Osteoblast (primary cell): Measurements from ENCODE around the gene IFT25. TPM values are rescaled to one million over a fixed set of nuclear protein-coding genes. Genes with fewer than 3 reads are reported as not detected.

Experiments used
- DNase-seq: peaks from one replicate; pipeline ENCODE4 v3.0.0; 2011; ENCODE audit warnings: low spot score, mixed read lengths; ENCODE audit not compliant: insufficient read length; ENCODE audit errors: missing footprints
- H2AFZ ChIP-seq: 2 replicates; pipeline ENCODE4 v1.6.0; 2011; ENCODE audit warnings: mild to moderate bottlenecking, low read length
- H3K27ac ChIP-seq: 2 replicates; pipeline ENCODE4 v1.5.1; 2011; ENCODE audit warnings: mild to moderate bottlenecking, low read depth, low read length, moderate library complexity
- H3K27me3 ChIP-seq: 2 replicates; pipeline ENCODE4 v1.6.0; 2012; ENCODE audit warnings: mild to moderate bottlenecking, control low read depth, inconsistent platforms, low read length, moderate library complexity; ENCODE audit not compliant: insufficient read depth
- H3K36me3 ChIP-seq: 2 replicates; pipeline ENCODE4 v1.5.1; 2011; ENCODE audit warnings: mild to moderate bottlenecking, low read length, control low read depth, moderate library complexity; ENCODE audit not compliant: insufficient read depth
- H3K4me1 ChIP-seq: 2 replicates; pipeline ENCODE4 v1.5.1; 2011; ENCODE audit warnings: mild to moderate bottlenecking, low read length, control low read depth, moderate library complexity; ENCODE audit not compliant: insufficient read depth
- H3K4me2 ChIP-seq: 2 replicates; pipeline ENCODE4 v1.6.0; 2011; ENCODE audit warnings: mild to moderate bottlenecking, low read length; ENCODE audit not compliant: insufficient read depth
- H3K4me3 ChIP-seq: fragments of 200-600 bp; sonication (generic); 3 replicates; pipeline ENCODE4 v1.5.1; 2012; ENCODE audit warnings: mild to moderate bottlenecking, low read length, inconsistent platforms; ENCODE audit not compliant: insufficient read depth
- H3K79me2 ChIP-seq: 2 replicates; pipeline ENCODE4 v1.6.0; 2012; ENCODE audit warnings: mild to moderate bottlenecking, low read length, control low read depth, inconsistent platforms; ENCODE audit not compliant: insufficient read depth
- H3K9me3 ChIP-seq: 2 replicates; pipeline ENCODE4 v1.5.1; 2011; ENCODE audit warnings: low read depth, low read length, control low read depth
- H4K20me1 ChIP-seq: 2 replicates; pipeline ENCODE4 v1.6.0; 2012; ENCODE audit warnings: mild to moderate bottlenecking, low read length, control low read depth; ENCODE audit not compliant: insufficient read depth
- CTCF ChIP-seq: IDR thresholded peaks from 2 replicates; pipeline ENCODE4 v1.5.1; 2011; ENCODE audit warnings: mild to moderate bottlenecking, low read depth, low read length, moderate library complexity; ENCODE audit errors: extremely low read depth
- total RNA-seq: library from RNA; depleted of rRNA; stranded (reverse); fragments of >200 nt; gene quantifications from 2 replicates; pipeline ENCODE4 v1.2.3, GENCODE V29; 2012

Gene IFT25
- total RNA-seq, 1 donor = 21.7 TPM

GRCh38 chr1:53949023-53949990 lies 3.8 kb upstream of the IFT25 start:
- H3K4me1 ChIP-seq = peaks cover 19% of the 10 kb centered on the region
- H3K27me3 ChIP-seq = no peaks in the 10 kb centered on the region
- no peak for DNase-seq
- H3K79me2 ChIP-seq = peaks cover 84% of the 10 kb centered on the region
- no peak overlapping the region for H2AFZ ChIP-seq
- peaks cover 16% of the 10 kb centered on the region for H3K36me3 ChIP-seq
- H3K4me2 ChIP-seq = no peak overlapping the region
- H3K27ac ChIP-seq = no peak overlapping the region
- no peaks in the 10 kb centered on the region for H3K9me3 ChIP-seq
- no peak overlapping the region for H3K4me3 ChIP-seq
- TF ChIP-seq CTCF = peak; percentile 66
- H4K20me1 ChIP-seq = peaks cover 14% of the 10 kb centered on the region

GRCh38 chr1:53948291-53948690 lies 2.8 kb upstream of the IFT25 start:
- Histone ChIP-seq H3K36me3 (peaks cover 16% of the 10 kb centered on the region), H4K20me1 (peaks cover 14% of the 10 kb centered on the region), H3K9me3 (no peaks in the 10 kb centered on the region), H3K4me1 (peaks cover 19% of the 10 kb centered on the region), H3K27me3 (no peaks in the 10 kb centered on the region), H3K4me3 (no peak overlapping the region), H3K4me2 (peak overlapping the region; percentile 77), H2AFZ (no peak overlapping the region), H3K27ac (no peak overlapping the region), H3K79me2 (peaks cover 87% of the 10 kb centered on the region)
- no peak for TF ChIP-seq CTCF
- DNase-seq = no peak

- no peak overlapping the region for H3K27ac ChIP-seq
- peaks cover 7% of the 10 kb centered on the region for H3K36me3 ChIP-seq
- H3K4me1 ChIP-seq = peaks cover 19% of the 10 kb centered on the region
- peaks cover 14% of the 10 kb centered on the region for H4K20me1 ChIP-seq
- no peaks in the 10 kb centered on the region for H3K27me3 ChIP-seq
- H3K4me2 ChIP-seq = peak overlapping the region; percentile 77
- peaks cover 89% of the 10 kb centered on the region for H3K79me2 ChIP-seq
- H3K9me3 ChIP-seq = no peaks in the 10 kb centered on the region
- peak; percentile 65 for DNase-seq
- peak overlapping the region; percentile 78 for H3K4me3 ChIP-seq
- TF ChIP-seq CTCF = no peak
- H2AFZ ChIP-seq = peak overlapping the region; percentile 54
Observed at GRCh38 chr1:53947172-53947907, 1.8 kb upstream of the IFT25 start.
